Fibroblast of lung (primary cell): ENCODE results near the gene SREBF1. TPM values are rescaled to one million over a fixed set of nuclear protein-coding genes. Genes with fewer than 3 reads are reported as not detected.

Source experiments
- DNase-seq, 2 donors: peaks; one replicate each; pipeline versions ENCODE4 v3.0.0 to v3.0.0-alpha.2; 2010; ENCODE audit warnings: low read depth in 2 of 2
- H2AFZ ChIP-seq: 2 replicates; pipeline ENCODE4 v1.5.1; 2012; ENCODE audit warnings: low read length, control low read depth, inconsistent platforms
- H3K27ac ChIP-seq: 2 replicates; pipeline ENCODE4 v1.5.1; 2011; ENCODE audit warnings: low read length, control low read depth; ENCODE audit not compliant: insufficient read depth
- H3K27me3 ChIP-seq: 2 replicates; pipeline ENCODE4 v1.5.1; 2011; ENCODE audit warnings: mild to moderate bottlenecking, low read length; ENCODE audit not compliant: control insufficient read depth, insufficient read depth
- H3K36me3 ChIP-seq: 2 replicates; pipeline ENCODE4 v1.5.1; 2011; ENCODE audit warnings: low read length; ENCODE audit not compliant: control insufficient read depth, insufficient read depth
- H3K4me1 ChIP-seq: 2 replicates; pipeline ENCODE4 v1.5.1; 2011; ENCODE audit warnings: low read length; ENCODE audit not compliant: control insufficient read depth, insufficient read depth; ENCODE audit errors: extremely low read depth
- H3K4me2 ChIP-seq: 2 replicates; pipeline ENCODE4 v1.5.1; 2011; ENCODE audit warnings: low read length, control low read depth; ENCODE audit not compliant: insufficient read depth; ENCODE audit errors: extremely low read depth
- H3K4me3 ChIP-seq, 4 experiments: fragments of 200-600 bp in 1 of 4; sonication (generic) in 1 of 4; replicated peaks in 1 of 4; 2 replicates each; pipeline ENCODE4 v1.5.1; 2011 to 2016; ENCODE audit warnings: low read length in 4 of 4, low read depth in 3 of 4, mild to moderate bottlenecking in 3 of 4, control low read depth in 2 of 4, inconsistent platforms in 1 of 4, mixed read lengths in 1 of 4; ENCODE audit not compliant: insufficient read depth in 1 of 4; ENCODE audit errors: control extremely low read depth in 1 of 4
- H3K79me2 ChIP-seq: 2 replicates; pipeline ENCODE4 v1.5.1; 2012; ENCODE audit warnings: mild to moderate bottlenecking, low read length, inconsistent platforms; ENCODE audit not compliant: control insufficient read depth, insufficient read depth
- H3K9ac ChIP-seq: 2 replicates; pipeline ENCODE4 v1.5.1; 2011; ENCODE audit warnings: mild to moderate bottlenecking, low read length, control low read depth; ENCODE audit not compliant: insufficient read depth
- H3K9me3 ChIP-seq: 2 replicates; pipeline ENCODE4 v1.5.1; 2012; ENCODE audit warnings: low read depth, low read length; ENCODE audit not compliant: control insufficient read depth, insufficient read depth
- H4K20me1 ChIP-seq: 2 replicates; pipeline ENCODE4 v1.5.1; 2011; ENCODE audit warnings: low read length; ENCODE audit not compliant: control insufficient read depth, insufficient read depth; ENCODE audit errors: extremely low read depth
- CTCF ChIP-seq, 2 donors: IDR thresholded peaks in 1 of 2; conservative IDR thresholded peaks in 1 of 2; 1 replicate in 1 of 2; 2 replicates in 1 of 2; pipeline ENCODE4 v1.5.1; 2011 to 2012; ENCODE audit warnings: low read length in 2 of 2, control low read depth in 1 of 2, inconsistent platforms in 1 of 2, low read depth in 1 of 2, mild to moderate bottlenecking in 1 of 2
- EZH2 ChIP-seq: IDR thresholded peaks from 2 replicates; pipeline ENCODE4 v1.5.1; 2012; ENCODE audit warnings: low read length, control low read depth, mild to moderate bottlenecking; ENCODE audit errors: missing control alignments
- polyA plus RNA-seq, 2 donors: library from polyadenylated mRNA; depleted of rRNA in 1 of 2; stranded (reverse) in 1 of 2; unstranded in 1 of 2; fragments of >200 nt; gene quantifications; 2 replicates each; pipeline ENCODE4 v1.2.1, GENCODE V29; 2011 to 2012; ENCODE audit warnings: missing spikeins in 1 of 2
- total RNA-seq: library from RNA; depleted of rRNA; stranded (reverse); fragments of >200 nt; gene quantifications from 2 replicates; pipeline ENCODE4 v1.2.1, GENCODE V29; 2014

The SREBF1 gene
- total and polyA plus RNA-seq, 2 donors (not counting 1 experiment from before 2014, with no cell fraction given), result 29.7 to 77.6 TPM

- H3K4me1 ChIP-seq, result peaks cover 44% of the 10 kb centered on the region
Measured at GRCh38 chr17:17839791-17840707, 3.3 kb upstream of the SREBF1 start.

GRCh38 chr17:17837966-17838962 lies 1.5 kb upstream of the SREBF1 start:
- no peak for TF ChIP-seq CTCF (conservative IDR thresholded peaks at IDR 0.05 in 1 of 2, IDR thresholded peaks at IDR 0.05 in 1 of 2; ENCODE audit: low read depth in 1 of 2, low read length in 2 of 2)
- Histone ChIP-seq H3K4me1 (peaks cover 46% of the 10 kb centered on the region), H3K9me3 (no peaks in the 10 kb centered on the region), H4K20me1 (no peaks in the 10 kb centered on the region), H3K4me3 (no peak overlapping the region), H3K4me2 (no peak overlapping the region), H3K27me3 (no peaks in the 10 kb centered on the region), H3K9ac (no peak overlapping the region), H3K79me2 (peaks cover 28% of the 10 kb centered on the region), H3K27ac (peak overlapping the region; percentile 96), H2AFZ (no peak overlapping the region), H3K36me3 (no peaks in the 10 kb centered on the region)
- DNase-seq, result peak; percentile 39 to 49

More at GRCh38 chr17:17839791-17840707, 3.3 kb upstream of the SREBF1 start:
- H3K9me3 ChIP-seq, result no peaks in the 10 kb centered on the region
- H3K27me3 ChIP-seq, result no peaks in the 10 kb centered on the region
- peak overlapping the region; percentile 96 for H3K27ac ChIP-seq
- H3K4me2 ChIP-seq, result peak overlapping the region; percentile 84
- peak overlapping the region; percentile 90 for H3K9ac ChIP-seq
- H3K36me3 ChIP-seq, result no peaks in the 10 kb centered on the region
- DNase-seq, result peak; percentile 89 to 90
- H2AFZ ChIP-seq, result no peak overlapping the region
- TF ChIP-seq EZH2, result no peak
- TF ChIP-seq CTCF (conservative IDR thresholded peaks at IDR 0.05 in 1 of 2, IDR thresholded peaks at IDR 0.05 in 1 of 2; ENCODE audit: low read depth in 1 of 2, low read length in 2 of 2), result no peak
- H3K4me3 ChIP-seq, result peak overlapping the region; percentile 19 to 54 (median 30)
- H3K79me2 ChIP-seq, result peaks cover 12% of the 10 kb centered on the region
- H4K20me1 ChIP-seq, result no peaks in the 10 kb centered on the region
